G401 (cell line): ENCODE measurements around the gene FAM90A1. TPM values are rescaled to one million over a fixed set of nuclear protein-coding genes. Genes with fewer than 3 reads are reported as not detected.
"Not testable (repeated sequence)": the region's sequence is repeated elsewhere in the genome, so short reads cannot be mapped to it uniquely, and the experiment has no call there.

Experiments used
- DNase-seq: peaks from one replicate; pipeline ENCODE4 v3.0.0-alpha.2; 2015; ENCODE audit warnings: low spot score
- in situ Hi-C: cut with HindIII; loops from 2 replicates; pipeline ENCODE4 v1.10.0; 2016; ENCODE audit warnings: low sequenced_read_pairs, mixed read lengths
- total RNA-seq: library from RNA; depleted of rRNA; stranded (reverse); fragments of >200 nt; shearing (Covaris generic); gene quantifications from 2 replicates; pipeline ENCODE4 v1.2.3, GENCODE V29; 2014; rRNA removed

The FAM90A1 gene
- total RNA-seq, 1 experiment from 2014 or later: not detected

GRCh38 chr12:8182923-8183322, 44.5 kb downstream of the FAM90A1 start:
- in situ Hi-C loops, DNase-seq: not testable (repeated sequence)

- in situ Hi-C loops: not testable (repeated sequence)
- DNase-seq: peak; percentile 54
Measured at GRCh38 chr12:8181271-8181670, 46.1 kb downstream of the FAM90A1 start.

GRCh38 chr12:8179989-8180585, 47.3 kb downstream of the FAM90A1 start:
- in situ Hi-C loops: not testable (repeated sequence)
- peak; percentile 56 for DNase-seq

DNA sequence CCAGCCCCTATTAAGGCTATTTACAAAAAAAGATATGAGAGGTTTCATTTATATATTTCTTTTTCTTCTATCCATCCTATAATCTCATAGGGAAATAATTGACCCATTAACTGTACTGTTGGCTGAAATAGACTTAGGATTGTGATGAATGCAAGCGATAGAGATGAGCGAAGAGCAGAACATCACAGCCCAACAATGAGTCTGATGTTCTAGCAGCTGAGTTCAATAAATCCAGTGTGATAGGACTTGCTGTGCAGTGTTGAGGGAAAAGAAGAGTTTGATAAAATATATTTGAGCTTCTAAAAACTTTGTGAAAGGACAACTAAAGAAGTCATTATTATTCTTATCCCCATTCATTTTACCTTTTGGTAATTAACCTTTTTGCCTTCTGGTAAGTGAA, 54.5 kb downstream of the FAM90A1 start:
- DNase-seq, in situ Hi-C loops: not testable (repeated sequence)

Other genes with a start within 250 kb of the FAM90A1 start
- 3.4 and 8.1 TPM in 2 replicates for gene FOXJ2, start 194.9 kb downstream of the FAM90A1 start, total RNA-seq
- not detected in 2 replicates for gene C3AR1, start 161.3 kb downstream of the FAM90A1 start, total RNA-seq
- gene NECAP1, start 145.3 kb downstream of the FAM90A1 start, total RNA-seq: 30.6 and 35.1 TPM in 2 replicates
- gene CLEC4A, start 104.0 kb downstream of the FAM90A1 start, total RNA-seq: not detected in 2 replicates
- gene ZNF705A, start 70.6 kb downstream of the FAM90A1 start, total RNA-seq: not detected in 2 replicates
- gene CLEC6A, start 228.3 kb upstream of the FAM90A1 start, total RNA-seq: not detected in 2 replicates